Bronchial epithelial cell (primary cell): ENCODE results near the gene TAF15. TPM values are rescaled to one million over a fixed set of nuclear protein-coding genes. Genes with fewer than 3 reads are reported as not detected.
A peak's percentile ranks its signal among the peaks of the same experiment; 100 is the strongest.

Source experiments
- DNase-seq: peaks from one replicate; pipeline ENCODE4 v3.0.0-alpha.2; 2010; ENCODE audit warnings: low read depth
- FAIRE-seq: peaks from 2 replicates; lab custom pipeline; 2011; peaks lifted over from hg19 to GRCh38; lab: Jason Lieb, UNC
- H3K27me3 ChIP-seq: 2 replicates; pipeline ENCODE4 v1.5.1; 2011; ENCODE audit warnings: low read length; ENCODE audit not compliant: control insufficient read depth, insufficient read depth
- H3K36me3 ChIP-seq: 2 replicates; pipeline ENCODE4 v1.5.1; 2011; ENCODE audit warnings: low read length; ENCODE audit not compliant: control insufficient read depth, insufficient read depth
- H3K4me3 ChIP-seq: 2 replicates; pipeline ENCODE4 v1.5.1; 2011; ENCODE audit warnings: mild to moderate bottlenecking, low read depth, low read length, control low read depth
- total RNA-seq: library from RNA; depleted of rRNA; stranded (reverse); fragments of >200 nt; gene quantifications from 2 replicates; pipeline ENCODE4 v1.2.1, GENCODE V29; 2014
- TF ChIP-seq, protein P1 (sequence below): IDR thresholded peaks from 2 replicates; pipeline ENCODE4 v1.5.1; 2011; ENCODE audit warnings: mild to moderate bottlenecking, moderate library complexity, low read length, control low read depth, inconsistent platforms; ENCODE audit not compliant: insufficient read depth, severe bottlenecking

Gene TAF15
- total RNA-seq, 1 donor from 2014 or later = 69.5 TPM

DNA sequence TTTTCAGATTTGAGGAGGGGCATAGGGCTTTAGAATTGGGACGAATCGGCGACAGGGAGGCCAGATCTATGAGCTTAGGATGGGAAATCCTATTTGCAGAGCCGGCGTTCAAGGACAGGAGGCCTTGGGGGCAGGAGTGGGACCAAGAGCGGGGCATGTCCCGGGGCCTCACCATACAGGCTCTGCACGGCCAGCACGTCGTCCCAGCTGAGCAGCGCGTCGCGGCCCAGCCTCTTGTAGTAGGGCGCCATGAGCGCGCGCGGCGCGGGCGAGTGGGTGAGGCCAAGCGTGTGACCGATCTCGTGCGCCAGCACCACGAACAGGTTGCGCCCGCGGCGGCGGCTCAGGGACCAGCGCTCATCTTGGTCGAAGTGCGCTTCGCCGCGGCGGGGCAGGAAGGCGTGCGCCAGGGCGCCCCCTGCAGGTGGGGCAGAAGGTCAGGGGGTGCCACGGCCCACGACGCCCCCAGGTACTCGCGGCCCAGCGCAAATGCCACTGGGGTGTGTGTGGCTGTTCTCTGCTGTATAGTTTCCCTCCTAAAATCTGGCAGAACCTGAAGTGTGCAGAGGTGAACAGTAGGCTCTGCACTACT is 39.3 kb upstream of the TAF15 start:
- Histone ChIP-seq H3K36me3 (peaks cover 6% of the 10 kb centered on the region), H3K27me3 (no peaks in the 10 kb centered on the region), H3K4me3 (no peak overlapping the region)
- FAIRE-seq (no peak), DNase-seq (no peak)
- TF ChIP-seq, protein P1, sequence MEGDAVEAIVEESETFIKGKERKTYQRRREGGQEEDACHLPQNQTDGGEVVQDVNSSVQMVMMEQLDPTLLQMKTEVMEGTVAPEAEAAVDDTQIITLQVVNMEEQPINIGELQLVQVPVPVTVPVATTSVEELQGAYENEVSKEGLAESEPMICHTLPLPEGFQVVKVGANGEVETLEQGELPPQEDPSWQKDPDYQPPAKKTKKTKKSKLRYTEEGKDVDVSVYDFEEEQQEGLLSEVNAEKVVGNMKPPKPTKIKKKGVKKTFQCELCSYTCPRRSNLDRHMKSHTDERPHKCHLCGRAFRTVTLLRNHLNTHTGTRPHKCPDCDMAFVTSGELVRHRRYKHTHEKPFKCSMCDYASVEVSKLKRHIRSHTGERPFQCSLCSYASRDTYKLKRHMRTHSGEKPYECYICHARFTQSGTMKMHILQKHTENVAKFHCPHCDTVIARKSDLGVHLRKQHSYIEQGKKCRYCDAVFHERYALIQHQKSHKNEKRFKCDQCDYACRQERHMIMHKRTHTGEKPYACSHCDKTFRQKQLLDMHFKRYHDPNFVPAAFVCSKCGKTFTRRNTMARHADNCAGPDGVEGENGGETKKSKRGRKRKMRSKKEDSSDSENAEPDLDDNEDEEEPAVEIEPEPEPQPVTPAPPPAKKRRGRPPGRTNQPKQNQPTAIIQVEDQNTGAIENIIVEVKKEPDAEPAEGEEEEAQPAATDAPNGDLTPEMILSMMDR = peak; percentile 36

DNA sequence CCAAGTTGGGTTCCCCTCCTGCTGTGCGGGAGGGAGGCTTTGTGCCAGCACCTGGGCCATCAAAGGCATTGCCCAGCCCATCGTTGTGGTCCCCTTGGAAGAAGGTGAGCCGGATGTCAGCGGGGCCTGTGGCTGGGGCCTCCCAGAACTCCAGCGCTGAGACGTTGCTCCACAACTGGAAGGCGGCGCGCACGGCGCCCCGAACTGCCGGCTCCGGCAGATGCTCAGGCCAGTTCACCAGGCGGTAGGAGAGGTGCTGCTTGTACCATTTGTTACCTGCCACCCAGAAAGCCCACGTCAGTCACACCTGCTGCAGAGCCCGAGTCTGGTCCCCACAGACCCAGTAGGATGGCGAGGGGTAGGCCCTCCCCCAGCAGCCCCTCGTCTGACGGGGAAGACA is 36.2 kb upstream of the TAF15 start:
- TF ChIP-seq, protein P1 = no peak
- Histone ChIP-seq H3K4me3 (no peak overlapping the region), H3K36me3 (peaks cover 13% of the 10 kb centered on the region), H3K27me3 (no peaks in the 10 kb centered on the region)
- FAIRE-seq (no peak), DNase-seq (no peak)

DNA sequence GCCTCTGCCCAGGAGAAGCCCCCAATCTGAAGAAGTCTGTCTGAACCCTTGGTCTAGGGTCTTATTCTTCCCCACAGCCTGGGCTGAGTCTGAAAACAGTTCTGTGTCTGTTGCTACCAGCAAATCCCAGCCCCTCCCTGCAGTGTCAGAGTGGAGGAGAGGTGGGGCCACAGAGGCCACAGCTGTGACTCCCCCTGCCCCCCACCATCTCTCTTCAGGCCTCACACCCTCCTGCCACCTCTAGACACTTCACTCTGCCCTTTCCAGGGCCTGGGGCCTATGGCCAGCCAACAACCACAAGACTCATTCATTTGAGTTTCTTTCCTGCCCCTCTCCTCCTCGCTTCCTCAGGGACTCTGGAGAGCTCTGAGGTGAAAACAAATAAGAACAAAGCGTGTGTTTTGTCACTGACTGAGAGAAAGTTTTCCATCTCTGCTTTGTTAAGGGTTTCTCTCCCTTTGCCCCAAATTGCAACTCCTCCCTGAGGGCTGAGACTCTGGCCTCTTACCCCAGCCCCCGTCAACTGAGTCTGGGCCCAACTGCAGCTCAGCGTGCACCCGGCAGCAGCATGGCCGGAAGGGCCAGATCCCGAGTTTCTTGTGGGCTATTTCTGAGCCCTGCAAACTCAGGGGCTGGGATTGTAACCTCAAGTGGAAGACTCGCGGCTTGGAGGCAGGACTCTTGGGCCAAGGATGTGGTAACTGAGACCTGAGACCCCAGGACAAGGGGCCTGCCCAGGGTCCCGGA is 35.4 kb upstream of the TAF15 start:
- H3K36me3 ChIP-seq = peaks cover 13% of the 10 kb centered on the region
- H3K4me3 ChIP-seq = no peak overlapping the region
- TF ChIP-seq, protein P1 = no peak
- FAIRE-seq = no peak
- no peak for DNase-seq
- H3K27me3 ChIP-seq = no peaks in the 10 kb centered on the region

DNA sequence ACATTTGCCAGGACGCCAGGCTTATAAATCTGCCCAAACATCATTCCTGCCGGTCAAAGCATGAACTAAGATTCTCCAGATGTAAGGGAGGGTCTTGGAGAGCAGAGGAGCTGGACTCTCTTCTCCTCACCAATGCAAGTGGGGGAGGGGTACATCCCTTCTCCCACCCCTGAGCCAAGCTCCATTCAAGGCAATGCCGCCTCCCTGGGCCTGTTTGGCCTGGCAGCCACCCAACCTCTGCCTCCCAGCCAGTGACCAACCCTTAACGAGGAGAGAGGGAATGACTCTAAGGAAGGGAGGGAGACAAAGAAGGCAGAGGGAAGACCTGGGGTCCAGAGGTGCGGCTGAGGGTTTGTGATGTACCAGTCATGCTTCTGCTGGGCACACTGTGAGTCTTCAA is 34.8 kb upstream of the TAF15 start:
- Histone ChIP-seq H3K36me3 (peaks cover 18% of the 10 kb centered on the region), H3K4me3 (no peak overlapping the region), H3K27me3 (no peaks in the 10 kb centered on the region)
- TF ChIP-seq, protein P1 = no peak
- FAIRE-seq = no peak
- DNase-seq = no peak

DNA sequence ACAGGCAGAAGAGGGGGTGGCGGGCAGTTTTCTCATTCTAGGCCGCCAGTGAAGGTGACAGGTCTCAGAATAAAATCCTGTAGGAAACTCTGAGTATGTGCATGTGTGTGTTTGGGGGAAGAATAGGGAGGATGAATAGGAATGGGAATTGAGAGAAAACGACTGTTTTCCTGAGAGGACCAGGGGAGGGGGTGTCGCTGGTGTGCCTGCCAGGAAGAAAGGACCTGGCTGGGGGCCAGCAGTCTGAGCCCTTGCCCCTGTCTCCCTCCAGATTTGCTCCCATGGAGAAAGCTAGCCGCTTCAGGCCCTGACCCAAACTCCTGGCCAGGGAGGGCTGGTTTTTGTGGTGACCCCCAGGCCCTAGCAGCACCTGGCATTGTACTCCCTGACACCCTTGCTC is 34.2 kb upstream of the TAF15 start:
- DNase-seq = no peak
- no peak for FAIRE-seq
- peaks cover 19% of the 10 kb centered on the region for H3K36me3 ChIP-seq
- H3K27me3 ChIP-seq = no peaks in the 10 kb centered on the region
- TF ChIP-seq, protein P1 = no peak
- no peak overlapping the region for H3K4me3 ChIP-seq
